MM.1S (cell line): ENCODE data around the gene BCHE.

Source experiments
- DNase-seq: peaks from one replicate; pipeline ENCODE4 v3.0.0-alpha.2; 2015
- H2AFZ ChIP-seq: fragments of 300-600 bp; sonication (generic); 2 replicates; pipeline ENCODE4 v1.6.0; 2016; ENCODE audit warnings: antibody characterized with exemption, low read length
- H3F3A ChIP-seq: fragments of 300-600 bp; sonication (generic); 2 replicates; pipeline ENCODE4 v1.6.1; 2016; ENCODE audit warnings: mild to moderate bottlenecking, antibody characterized with exemption, low read length, moderate library complexity, mixed read lengths; ENCODE audit not compliant: insufficient read depth
- H3K27ac ChIP-seq: fragments of 300-600 bp; sonication (generic); 2 replicates; pipeline ENCODE4 v1.5.1; 2016; ENCODE audit warnings: mild to moderate bottlenecking, low read length
- H3K27me3 ChIP-seq: fragments of 300-600 bp; sonication (generic); replicated peaks from 2 replicates; pipeline ENCODE4 v1.6.0; 2016; ENCODE audit warnings: low read length; ENCODE audit not compliant: insufficient read depth
- H3K36me3 ChIP-seq: fragments of 300-600 bp; sonication (generic); replicated peaks from 2 replicates; pipeline ENCODE4 v1.6.1; 2016; ENCODE audit warnings: mild to moderate bottlenecking, low read length, mixed read lengths; ENCODE audit not compliant: insufficient read depth
- H3K4me1 ChIP-seq: fragments of 300-600 bp; sonication (generic); 2 replicates; pipeline ENCODE4 v1.6.1; 2016; ENCODE audit warnings: low read length, mixed read lengths
- H3K4me2 ChIP-seq: fragments of 300-600 bp; sonication (generic); 2 replicates; pipeline ENCODE4 v1.6.0; 2016; ENCODE audit warnings: low read depth, low read length
- H3K4me3 ChIP-seq: fragments of 300-600 bp; sonication (generic); 2 replicates; pipeline ENCODE4 v1.5.1; 2016; ENCODE audit warnings: low read length, mixed read lengths
- H3K79me2 ChIP-seq: fragments of 300-600 bp; sonication (generic); 2 replicates; pipeline ENCODE4 v1.6.1; 2016; ENCODE audit warnings: mixed run types, low read length, mixed read lengths
- H3K9ac ChIP-seq: fragments of 300-600 bp; sonication (generic); 2 replicates; pipeline ENCODE4 v1.6.1; 2016; ENCODE audit warnings: low read length, mixed read lengths
- H3K9me2 ChIP-seq: fragments of 300-600 bp; sonication (generic); replicated peaks from 2 replicates; pipeline ENCODE4 v1.6.1; 2016; ENCODE audit warnings: mild to moderate bottlenecking, low read length, mixed read lengths; ENCODE audit not compliant: insufficient read depth
- H3K9me3 ChIP-seq: fragments of 300-600 bp; sonication (generic); replicated peaks from 2 replicates; pipeline ENCODE4 v1.6.1; 2016; ENCODE audit warnings: mild to moderate bottlenecking, low read length, mixed read lengths; ENCODE audit not compliant: insufficient read depth
- H4K20me1 ChIP-seq: fragments of 300-600 bp; sonication (generic); 2 replicates; pipeline ENCODE4 v1.6.1; 2016; ENCODE audit warnings: mild to moderate bottlenecking, low read length, moderate library complexity, mixed read lengths; ENCODE audit not compliant: insufficient read depth
- CTCF ChIP-seq: fragments of 300-600 bp; sonication (generic); IDR thresholded peaks from 2 replicates; pipeline ENCODE4 v1.5.1; 2016; ENCODE audit warnings: antibody characterized with exemption, low read length, mixed read lengths
- EZH2 ChIP-seq: fragments of 300-600 bp; sonication (generic); optimal IDR thresholded peaks from 2 replicates; pipeline ENCODE3; 2017; ENCODE audit warnings: low read depth, mild to moderate bottlenecking, antibody characterized with exemption, low read length, mixed read lengths
- EZH2phosphoT487 ChIP-seq: fragments of 300-600 bp; sonication (generic); IDR thresholded peaks from 2 replicates; pipeline ENCODE4 v1.6.1; 2018; ENCODE audit warnings: antibody characterized with exemption, low read length

Gene BCHE

DNA sequence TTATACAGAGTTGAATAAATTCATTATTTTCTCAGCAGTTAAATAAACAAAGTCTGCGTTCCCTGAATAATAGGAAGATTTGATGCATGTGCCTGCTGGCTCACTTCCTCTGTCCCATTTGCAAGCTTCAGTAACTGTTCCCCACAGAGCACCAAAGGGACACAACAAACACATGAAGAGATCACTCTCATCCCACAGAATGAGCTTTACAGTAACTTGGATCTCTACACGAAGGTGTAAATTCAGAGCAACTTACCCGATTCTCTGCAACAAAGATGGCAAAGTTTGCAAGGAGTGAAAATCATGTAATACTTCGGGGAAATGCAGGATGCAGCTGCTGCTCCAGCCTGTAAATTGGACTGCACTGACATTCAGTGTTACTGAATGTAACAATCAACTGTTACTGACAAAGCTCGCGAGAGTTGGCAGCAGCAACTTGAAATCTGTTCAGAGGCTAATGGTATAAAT, at the start of gene BCHE:
TSS of gene BCHE (minus strand) at position 366 of the 468 bp plus-strand sequence. CDS start 6,390 bp downstream, outside the sequence.
- Histone ChIP-seq H3F3A (no peaks in the 10 kb centered on the region), H4K20me1 (no peaks in the 10 kb centered on the region), H3K9ac (no peak within 1 kb of the TSS), H3K9me2 (no peaks in the 10 kb centered on the region), H3K79me2 (no peaks in the 10 kb centered on the region), H3K4me2 (no peak within 1 kb of the TSS), H3K27me3 (no peaks in the 10 kb centered on the region), H3K27ac (no peak within 1 kb of the TSS), H2AFZ (no peak within 1 kb of the TSS), H3K4me1 (no peaks in the 10 kb centered on the region), H3K9me3 (no peaks in the 10 kb centered on the region), H3K4me3 (no peak within 1 kb of the TSS), H3K36me3 (no peaks in the 10 kb centered on the region)
- DNase-seq, result no peak
- TF ChIP-seq EZH2phosphoT487 (no peak), EZH2 (no peak), CTCF (no peak)

DNA sequence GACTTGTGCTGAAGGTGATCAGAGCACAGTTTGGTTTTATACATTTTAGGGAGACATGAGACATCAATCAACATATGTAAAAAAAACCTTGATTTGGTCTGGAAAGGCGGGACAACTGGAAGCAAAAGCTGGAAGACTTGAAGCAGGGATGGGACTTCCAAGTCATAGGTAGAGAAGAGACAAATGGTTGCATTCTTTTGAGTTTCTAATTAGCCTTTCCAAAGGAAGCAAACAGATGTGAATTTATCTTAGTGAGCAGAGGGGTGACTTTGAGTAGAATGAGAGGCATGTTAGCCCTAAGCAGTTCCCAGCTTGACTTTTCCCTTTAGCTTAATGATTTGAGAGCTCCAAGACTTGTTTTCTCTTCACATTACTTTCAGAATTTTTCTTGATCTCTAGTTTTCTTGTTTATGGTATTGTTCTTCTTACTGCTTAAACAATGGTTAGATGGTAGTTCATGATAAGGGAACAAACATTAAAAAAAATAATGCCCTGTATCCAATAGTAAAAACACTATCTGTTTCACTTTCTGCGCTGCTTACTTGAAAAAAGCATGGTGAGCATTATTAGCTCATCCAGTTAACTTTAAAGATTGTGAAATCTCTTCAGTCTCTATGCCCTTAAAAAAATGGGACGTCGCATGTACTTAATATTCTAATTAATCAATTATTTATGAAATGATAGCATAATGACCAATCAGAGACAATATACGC, 48.5 kb upstream of the BCHE start:
- no peak for DNase-seq
- no peak for TF ChIP-seq EZH2phosphoT487
- no peak for TF ChIP-seq CTCF
- no peak for TF ChIP-seq EZH2
- Histone ChIP-seq H4K20me1 (no peaks in the 10 kb centered on the region), H2AFZ (no peak overlapping the region), H3K9me3 (no peaks in the 10 kb centered on the region), H3K4me3 (no peak overlapping the region), H3K27ac (no peak overlapping the region), H3K36me3 (no peaks in the 10 kb centered on the region), H3K4me2 (no peak overlapping the region), H3K9ac (no peak overlapping the region), H3K79me2 (no peaks in the 10 kb centered on the region), H3K4me1 (no peaks in the 10 kb centered on the region), H3K27me3 (no peaks in the 10 kb centered on the region), H3F3A (no peaks in the 10 kb centered on the region), H3K9me2 (no peaks in the 10 kb centered on the region)

DNA sequence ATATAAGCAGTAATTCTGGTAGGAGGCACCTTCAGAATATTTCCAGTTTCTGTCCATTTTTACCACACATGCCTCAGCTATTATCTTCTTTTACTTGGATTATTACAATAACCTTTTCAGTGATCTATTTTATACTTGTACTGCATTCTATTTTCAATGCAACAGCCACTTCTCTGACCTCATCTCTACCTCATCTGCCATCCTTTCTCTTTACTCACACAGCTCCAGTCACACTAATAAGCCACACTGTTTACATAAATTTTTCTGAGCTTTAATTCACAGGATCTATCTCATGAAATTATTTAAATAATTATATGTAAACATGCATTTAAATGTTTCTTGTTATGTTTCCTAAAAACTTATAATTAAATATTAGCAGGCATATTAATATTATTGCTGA, 47.3 kb upstream of the BCHE start:
- Histone ChIP-seq H3F3A (no peaks in the 10 kb centered on the region), H3K9ac (no peak overlapping the region), H3K9me3 (no peaks in the 10 kb centered on the region), H4K20me1 (no peaks in the 10 kb centered on the region), H3K27ac (no peak overlapping the region), H3K27me3 (no peaks in the 10 kb centered on the region), H3K4me2 (peak overlapping the region; percentile 26; the same call in 1 of the 2 replicates), H3K79me2 (no peaks in the 10 kb centered on the region), H3K4me1 (no peaks in the 10 kb centered on the region), H3K9me2 (no peaks in the 10 kb centered on the region), H2AFZ (peak overlapping the region; percentile 61), H3K4me3 (no peak overlapping the region), H3K36me3 (no peaks in the 10 kb centered on the region)
- TF ChIP-seq EZH2phosphoT487 (no peak), CTCF (no peak), EZH2 (no peak)
- no peak for DNase-seq
